ENCODE results near the gene FOSL1. TPM values are rescaled to one million over a fixed set of nuclear protein-coding genes. Genes with fewer than 3 reads are reported as not detected.
A peak's percentile ranks its signal among the peaks of the same experiment; 100 is the strongest.

The FOSL1 gene
- total RNA-seq, 1 donor from 2014 or later: not detected

DNA sequence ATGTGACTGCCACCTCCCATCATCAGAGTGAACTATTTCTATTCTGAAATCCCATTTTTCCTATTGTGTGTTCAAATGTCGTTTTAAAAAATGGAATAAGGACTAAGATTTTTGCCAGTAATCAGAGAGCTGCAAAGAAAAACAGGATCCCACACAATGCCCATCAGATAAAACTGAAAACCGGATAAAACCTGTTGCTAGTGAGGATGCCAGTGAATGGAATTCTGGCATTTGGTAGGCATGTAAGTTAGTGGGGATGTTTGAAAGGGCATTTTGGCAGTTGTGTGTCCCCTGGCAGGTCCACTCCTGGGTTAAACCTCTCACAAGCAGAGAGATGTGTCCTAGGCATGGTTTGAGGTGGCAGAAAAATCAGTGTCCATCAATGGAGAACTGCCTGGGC is 25.2 kb upstream of the FOSL1 start:
- H3K36me3 Mint-ChIP-seq: peaks cover 5% of the 10 kb centered on the region

DNA sequence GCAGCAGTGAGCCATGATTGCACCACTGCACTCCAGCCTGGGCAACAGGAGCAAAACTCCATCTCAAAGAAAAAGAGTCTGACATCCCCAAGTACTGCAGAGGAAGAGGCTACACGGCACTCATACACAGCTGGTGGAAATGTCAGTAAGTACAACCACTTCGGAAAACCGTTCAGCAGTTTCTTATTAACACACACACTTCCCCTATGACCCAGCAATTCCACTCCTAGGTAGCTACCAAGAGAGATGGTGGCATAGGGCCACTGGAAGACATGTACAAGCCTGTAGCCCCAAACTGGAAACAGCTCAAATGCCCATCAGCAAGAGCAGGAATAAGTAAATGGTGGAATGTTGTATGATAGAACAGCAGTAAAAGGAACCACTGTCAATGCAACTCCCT is 22.4 kb upstream of the FOSL1 start:
- H3K27me3 ChIP-seq: no peaks in the 10 kb centered on the region
- Mint-ChIP-seq H3K4me3 (peak overlapping the region; percentile 7), H3K4me1 (peaks cover 7% of the 10 kb centered on the region), H3K27ac (no peak overlapping the region), H3K9me3 (no peaks in the 10 kb centered on the region), H3K27me3 (ENCODE audit: insufficient read depth, low read depth) (peaks cover 4% of the 10 kb centered on the region), H3K36me3 (peaks cover 5% of the 10 kb centered on the region)
- no peaks in the 10 kb centered on the region for H3F3A ChIP-seq (ENCODE audit: low read depth)
- H3K27ac ChIP-seq: no peak overlapping the region
- H3K9ac ChIP-seq: no peak overlapping the region
- no peak overlapping the region for H2AFZ ChIP-seq (replicated peaks)
- H3K79me2 ChIP-seq (ENCODE audit: low read depth): peaks cover 18% of the 10 kb centered on the region
- no peak for TF ChIP-seq EZH2 (IDR thresholded peaks at IDR 0.05)
- TF ChIP-seq, protein P1, sequence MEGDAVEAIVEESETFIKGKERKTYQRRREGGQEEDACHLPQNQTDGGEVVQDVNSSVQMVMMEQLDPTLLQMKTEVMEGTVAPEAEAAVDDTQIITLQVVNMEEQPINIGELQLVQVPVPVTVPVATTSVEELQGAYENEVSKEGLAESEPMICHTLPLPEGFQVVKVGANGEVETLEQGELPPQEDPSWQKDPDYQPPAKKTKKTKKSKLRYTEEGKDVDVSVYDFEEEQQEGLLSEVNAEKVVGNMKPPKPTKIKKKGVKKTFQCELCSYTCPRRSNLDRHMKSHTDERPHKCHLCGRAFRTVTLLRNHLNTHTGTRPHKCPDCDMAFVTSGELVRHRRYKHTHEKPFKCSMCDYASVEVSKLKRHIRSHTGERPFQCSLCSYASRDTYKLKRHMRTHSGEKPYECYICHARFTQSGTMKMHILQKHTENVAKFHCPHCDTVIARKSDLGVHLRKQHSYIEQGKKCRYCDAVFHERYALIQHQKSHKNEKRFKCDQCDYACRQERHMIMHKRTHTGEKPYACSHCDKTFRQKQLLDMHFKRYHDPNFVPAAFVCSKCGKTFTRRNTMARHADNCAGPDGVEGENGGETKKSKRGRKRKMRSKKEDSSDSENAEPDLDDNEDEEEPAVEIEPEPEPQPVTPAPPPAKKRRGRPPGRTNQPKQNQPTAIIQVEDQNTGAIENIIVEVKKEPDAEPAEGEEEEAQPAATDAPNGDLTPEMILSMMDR (IDR thresholded peaks at IDR 0.05): no peak
- TF ChIP-seq EZH2phosphoT487 (IDR thresholded peaks at IDR 0.05): no peak
- no peaks in the 10 kb centered on the region for H3K36me3 ChIP-seq
- no peak overlapping the region for H3K4me3 ChIP-seq
- no peak for DNase-seq (ENCODE audit: low spot score)
- H4K20me1 ChIP-seq (ENCODE audit: low read depth): peaks cover 12% of the 10 kb centered on the region
- H3K4me1 ChIP-seq: peaks cover 10% of the 10 kb centered on the region
- no peak overlapping the region for H3K4me2 ChIP-seq
- no peaks in the 10 kb centered on the region for H3K9me3 ChIP-seq (ENCODE audit: low read depth)

More for the DNA sequence above, 25.2 kb upstream of the FOSL1 start:
- Histone ChIP-seq H3F3A (ENCODE audit: low read depth) (no peaks in the 10 kb centered on the region), H3K27ac (no peak overlapping the region), H3K27me3 (no peaks in the 10 kb centered on the region), H3K4me2 (no peak overlapping the region), H3K36me3 (no peaks in the 10 kb centered on the region), H3K4me1 (peaks cover 1% of the 10 kb centered on the region), H3K9me3 (ENCODE audit: low read depth) (no peaks in the 10 kb centered on the region), H3K9ac (no peak overlapping the region), H3K79me2 (ENCODE audit: low read depth) (peaks cover 2% of the 10 kb centered on the region), H4K20me1 (ENCODE audit: low read depth) (peaks cover 7% of the 10 kb centered on the region), H3K4me3 (no peak overlapping the region), H2AFZ (replicated peaks) (no peak overlapping the region)
- Mint-ChIP-seq H3K27ac (no peak overlapping the region), H3K9me3 (no peaks in the 10 kb centered on the region), H3K4me1 (peaks cover 4% of the 10 kb centered on the region), H3K4me3 (no peak overlapping the region), H3K27me3 (ENCODE audit: insufficient read depth, low read depth) (peaks cover 5% of the 10 kb centered on the region)
- TF ChIP-seq EZH2 (IDR thresholded peaks at IDR 0.05) (no peak), EZH2phosphoT487 (IDR thresholded peaks at IDR 0.05) (no peak)
- TF ChIP-seq, protein P1 (IDR thresholded peaks at IDR 0.05): no peak
- DNase-seq (ENCODE audit: low spot score): no peak

DNA sequence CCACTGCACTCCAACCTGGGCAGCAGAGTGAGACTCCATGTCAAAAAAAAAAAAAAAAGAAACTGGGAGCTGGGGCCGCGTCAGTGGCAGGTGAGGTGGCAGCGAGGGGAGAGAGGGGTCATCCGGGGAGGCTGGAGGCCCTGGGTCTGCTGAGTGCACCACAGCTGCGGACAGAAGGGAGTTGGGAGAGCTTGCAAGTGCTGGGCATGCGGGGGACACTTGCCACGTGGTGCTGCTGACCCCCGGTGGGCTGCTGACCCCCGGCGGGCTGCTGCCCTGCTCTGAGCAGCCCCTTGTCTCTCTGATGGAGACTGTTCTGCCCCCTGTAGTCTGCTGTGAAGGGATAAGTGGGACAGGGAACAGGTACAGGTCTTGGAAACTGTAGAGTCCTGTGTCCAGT is 21.7 kb upstream of the FOSL1 start:
- Histone ChIP-seq H2AFZ (replicated peaks) (no peak overlapping the region), H3K9ac (no peak overlapping the region), H3K27me3 (no peaks in the 10 kb centered on the region), H3K79me2 (ENCODE audit: low read depth) (peaks cover 21% of the 10 kb centered on the region), H3K27ac (no peak overlapping the region), H3K36me3 (no peaks in the 10 kb centered on the region), H3K9me3 (ENCODE audit: low read depth) (no peaks in the 10 kb centered on the region), H3K4me3 (no peak overlapping the region), H3F3A (ENCODE audit: low read depth) (no peaks in the 10 kb centered on the region), H4K20me1 (ENCODE audit: low read depth) (peaks cover 12% of the 10 kb centered on the region), H3K4me2 (no peak overlapping the region), H3K4me1 (peaks cover 10% of the 10 kb centered on the region)
- H3K27me3 Mint-ChIP-seq (ENCODE audit: insufficient read depth, low read depth): peaks cover 6% of the 10 kb centered on the region
- no peaks in the 10 kb centered on the region for H3K9me3 Mint-ChIP-seq
- DNase-seq (ENCODE audit: low spot score): no peak
- TF ChIP-seq EZH2 (IDR thresholded peaks at IDR 0.05) (no peak), EZH2phosphoT487 (IDR thresholded peaks at IDR 0.05) (no peak)
- TF ChIP-seq, protein P1 (IDR thresholded peaks at IDR 0.05): no peak
- H3K4me1 Mint-ChIP-seq: peaks cover 12% of the 10 kb centered on the region
- H3K4me3 Mint-ChIP-seq: peak overlapping the region; percentile 7
- peaks cover 5% of the 10 kb centered on the region for H3K36me3 Mint-ChIP-seq
- no peak overlapping the region for H3K27ac Mint-ChIP-seq

All from neural progenitor cell (in vitro differentiated cells).